ENCODE measurements around the gene SPATA31C2.

- TF ChIP-seq CTCF (IDR thresholded peaks at IDR 0.05) (no peak), EP300 (IDR thresholded peaks at IDR 0.05) (no peak), POLR2A (IDR thresholded peaks at IDR 0.05; ENCODE audit: low read depth) (no peak), POLR2AphosphoS5 (IDR thresholded peaks at IDR 0.05) (no peak)
Measured at GRCh38 chr9:88177371-88177770, 39.1 kb upstream of the SPATA31C2 start.

All from esophagus muscularis mucosa (tissue), 4 donors.